GM10266 (cell line): Measurements from ENCODE around the gene GLIPR1L1.
"Not testable (repeated sequence)": the region's sequence is repeated elsewhere in the genome, so short reads cannot be mapped to it uniquely, and the experiment has no call there.

Source experiments
- DNase-seq: peaks from one replicate; pipeline ENCODE4 v3.0.0; 2012; ENCODE audit errors: extremely low spot score
- TF ChIP-seq, protein P1 (sequence below): IDR thresholded peaks from 2 replicates; pipeline ENCODE4 v1.5.1; 2012; ENCODE audit warnings: mild to moderate bottlenecking, low read depth; ENCODE audit not compliant: control insufficient read depth, insufficient read depth; ENCODE audit errors: missing control alignments

GLIPR1L1 gene

DNA sequence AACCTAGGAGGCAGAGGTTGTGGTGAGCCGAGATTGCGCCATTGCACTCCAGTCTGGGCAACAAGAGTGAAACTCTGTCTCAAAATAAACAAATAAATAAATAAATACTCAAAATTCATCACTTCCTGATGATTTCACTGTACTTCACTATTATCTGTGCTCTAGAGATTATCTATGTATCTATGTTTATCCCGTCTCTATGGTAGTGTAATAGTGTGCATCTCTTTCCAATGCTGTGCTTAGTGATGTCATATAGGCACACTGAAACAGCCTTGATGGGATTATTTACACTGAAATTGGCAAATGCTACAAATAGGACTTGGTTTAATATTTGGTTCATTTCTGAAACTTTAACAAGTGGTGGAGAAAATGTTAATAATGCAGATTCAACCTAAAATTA is 10.8 kb upstream of the GLIPR1L1 start:
- DNase-seq = no peak
- TF ChIP-seq, protein P1, sequence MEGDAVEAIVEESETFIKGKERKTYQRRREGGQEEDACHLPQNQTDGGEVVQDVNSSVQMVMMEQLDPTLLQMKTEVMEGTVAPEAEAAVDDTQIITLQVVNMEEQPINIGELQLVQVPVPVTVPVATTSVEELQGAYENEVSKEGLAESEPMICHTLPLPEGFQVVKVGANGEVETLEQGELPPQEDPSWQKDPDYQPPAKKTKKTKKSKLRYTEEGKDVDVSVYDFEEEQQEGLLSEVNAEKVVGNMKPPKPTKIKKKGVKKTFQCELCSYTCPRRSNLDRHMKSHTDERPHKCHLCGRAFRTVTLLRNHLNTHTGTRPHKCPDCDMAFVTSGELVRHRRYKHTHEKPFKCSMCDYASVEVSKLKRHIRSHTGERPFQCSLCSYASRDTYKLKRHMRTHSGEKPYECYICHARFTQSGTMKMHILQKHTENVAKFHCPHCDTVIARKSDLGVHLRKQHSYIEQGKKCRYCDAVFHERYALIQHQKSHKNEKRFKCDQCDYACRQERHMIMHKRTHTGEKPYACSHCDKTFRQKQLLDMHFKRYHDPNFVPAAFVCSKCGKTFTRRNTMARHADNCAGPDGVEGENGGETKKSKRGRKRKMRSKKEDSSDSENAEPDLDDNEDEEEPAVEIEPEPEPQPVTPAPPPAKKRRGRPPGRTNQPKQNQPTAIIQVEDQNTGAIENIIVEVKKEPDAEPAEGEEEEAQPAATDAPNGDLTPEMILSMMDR = no peak

DNA sequence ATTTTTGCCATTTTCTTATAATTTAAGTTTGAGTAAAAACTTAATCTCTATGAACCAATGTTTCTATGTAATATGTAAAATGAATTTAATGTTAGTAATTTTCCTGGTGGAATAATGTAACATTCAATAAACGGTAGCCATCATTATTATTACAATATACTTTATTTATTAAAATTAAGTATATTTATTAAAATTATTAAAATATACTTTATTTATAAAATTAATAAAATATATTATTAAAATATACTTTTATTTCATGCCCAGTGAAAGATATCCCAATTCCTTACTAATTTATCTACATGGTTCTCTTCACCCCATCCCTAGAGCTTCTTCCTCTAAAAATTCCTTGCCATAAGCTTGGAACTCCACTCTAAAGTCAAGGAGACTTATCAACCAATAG is 6.8 kb upstream of the GLIPR1L1 start:
- DNase-seq = no peak
- TF ChIP-seq, protein P1 = no peak

DNA sequence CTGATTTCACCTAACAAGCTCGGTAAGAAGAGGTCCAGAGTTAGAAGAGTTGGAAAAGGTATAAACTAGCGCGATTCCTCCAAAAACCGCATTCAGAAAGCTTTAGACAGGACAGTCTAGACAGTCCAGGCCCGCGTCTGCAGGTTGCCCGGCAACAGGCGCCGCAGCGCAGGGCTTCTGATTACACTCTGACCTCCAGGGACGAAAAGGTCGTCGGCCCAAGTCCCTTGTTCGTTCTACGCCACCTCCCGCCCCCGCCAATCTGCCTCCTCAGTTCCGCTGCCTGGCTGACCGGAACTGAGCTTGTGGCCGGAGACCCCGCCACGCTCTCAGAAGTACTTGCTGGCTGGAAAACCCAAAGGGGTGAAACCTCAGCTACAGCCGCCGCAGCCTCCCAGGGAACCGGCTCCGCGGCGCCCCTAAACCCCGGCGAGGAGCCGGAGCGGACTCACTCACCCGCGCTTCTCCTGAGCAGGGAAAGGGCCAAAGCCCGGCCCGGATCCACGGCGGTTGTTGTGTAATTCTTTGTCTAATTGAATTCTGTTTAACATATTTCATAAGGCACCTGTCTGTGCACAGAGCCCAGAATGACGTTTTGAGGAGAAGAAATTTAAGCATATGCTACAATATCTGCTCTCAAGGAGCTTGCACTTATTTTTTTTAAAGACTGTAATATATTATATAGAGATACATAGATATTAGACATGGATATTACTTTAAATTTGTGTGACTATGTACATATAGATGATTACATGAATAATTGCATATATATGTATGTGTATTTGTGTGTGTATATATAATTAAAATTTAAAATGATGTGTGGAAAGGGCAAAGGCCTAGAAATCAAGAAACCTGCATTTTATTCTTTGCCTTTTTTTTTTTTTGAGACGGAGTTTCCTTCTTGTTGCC is 4.3 kb upstream of the GLIPR1L1 start, which contains the start of gene CAPS2:
TSS of gene CAPS2 (minus strand) at position 407 of the 909 bp plus-strand sequence. CDS start 3,826 bp downstream, outside the sequence.
- DNase-seq = peak; percentile 72
- TF ChIP-seq, protein P1 = no peak

DNA sequence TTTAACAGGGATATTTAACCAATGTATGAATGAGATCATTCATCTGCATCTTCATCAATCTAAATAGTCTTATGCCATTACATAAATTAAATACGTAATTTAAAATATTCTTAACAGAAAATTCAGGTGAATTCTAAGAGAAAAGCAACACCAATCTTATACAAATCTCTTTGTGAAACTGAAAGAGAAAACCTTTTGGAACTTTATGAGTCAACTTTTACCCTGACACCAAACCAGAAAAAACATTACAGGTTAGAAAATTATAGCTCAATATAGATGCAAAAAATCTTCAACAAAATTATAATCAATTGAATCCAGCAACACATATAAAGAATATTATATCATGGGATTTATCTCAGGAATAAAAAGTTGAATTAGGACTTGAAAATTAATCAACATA is 3.4 kb downstream of the GLIPR1L1 start:
- peak; percentile 28 for DNase-seq
- TF ChIP-seq, protein P1 = no peak

DNA sequence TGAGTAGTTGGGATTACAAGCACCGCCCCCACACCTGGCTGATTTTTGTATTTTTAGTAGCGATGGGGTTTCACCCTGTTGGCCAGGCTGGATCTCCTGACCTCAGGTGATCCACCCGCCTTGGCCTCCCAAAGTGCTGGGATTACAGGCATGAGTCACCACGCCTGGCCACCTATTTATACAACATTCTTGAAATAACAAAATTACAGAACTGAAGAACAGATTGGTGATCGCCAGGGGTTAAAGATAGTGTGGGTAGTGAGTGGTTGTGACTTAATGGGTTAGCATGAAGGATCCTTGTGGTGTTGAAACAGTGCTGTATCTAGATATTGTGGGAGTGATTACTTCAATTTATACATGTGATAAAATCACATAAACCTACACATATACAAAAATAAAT is 7.4 kb downstream of the GLIPR1L1 start:
- TF ChIP-seq, protein P1 = no peak
- no peak for DNase-seq

DNA sequence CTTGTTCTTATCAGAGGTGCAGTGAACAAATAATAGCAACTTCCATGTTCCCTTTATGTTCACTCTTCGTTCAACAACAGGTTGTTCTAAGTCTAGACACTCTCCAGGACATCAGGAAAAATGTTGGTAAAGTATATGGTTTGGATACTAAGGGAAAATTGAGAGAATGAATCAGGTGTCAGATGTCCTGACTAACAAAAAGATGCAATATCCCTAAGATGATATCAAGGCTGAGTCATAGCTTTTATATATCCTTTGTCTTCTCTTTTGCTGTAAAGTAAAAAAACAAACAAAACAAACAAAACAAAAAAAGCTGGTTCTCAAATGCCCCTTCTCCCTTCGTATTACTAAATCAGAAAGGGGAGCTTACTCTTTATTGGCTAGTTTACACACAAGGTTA is 11.1 kb downstream of the GLIPR1L1 start:
- DNase-seq = no peak

DNA sequence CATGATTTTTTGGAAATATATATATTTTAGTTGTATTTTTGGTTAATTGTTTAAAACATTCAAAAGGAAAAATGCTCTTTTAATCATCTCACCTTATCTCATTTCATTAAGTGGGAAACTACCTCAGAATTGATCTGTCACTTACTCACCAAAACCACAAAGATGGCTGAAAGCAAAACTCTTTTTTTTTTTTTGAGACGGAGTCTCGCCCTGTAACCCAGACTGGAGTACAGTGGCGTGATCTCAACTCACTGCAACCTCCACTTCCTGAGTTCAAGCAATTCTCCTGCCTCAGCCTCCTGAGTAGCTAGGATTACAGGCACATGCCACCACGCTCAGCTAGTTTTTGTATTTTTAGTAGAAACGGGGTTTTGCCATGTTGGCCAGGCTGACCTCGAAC is 11.7 kb downstream of the GLIPR1L1 start:
- not testable (repeated sequence) for DNase-seq

More for the DNA sequence above, 11.1 kb downstream of the GLIPR1L1 start:
- TF ChIP-seq, protein P1 = no peak
